CD4-positive, alpha-beta T cell treated with Interleukin-17A for 1 hour (primary cell): Measurements from ENCODE around the gene CTSE.
"Not testable (repeated sequence)": the region's sequence is repeated elsewhere in the genome, so short reads cannot be mapped to it uniquely, and the experiment has no call there.

ENCODE experiments used
- DNase-seq: peaks from one replicate; pipeline ENCODE4 v3.0.0-alpha.2; 2020

The CTSE gene

GRCh38 chr1:206013026-206013795 is 10.5 kb downstream of the CTSE start:
- DNase-seq: no peak

- DNase-seq: peak; percentile 54
Measured at GRCh38 chr1:206012086-206012859, 11.4 kb downstream of the CTSE start.

- no peak for DNase-seq
Measured at GRCh38 chr1:206011057-206011456, 12.6 kb downstream of the CTSE start.

- DNase-seq: no peak
Measured at GRCh38 chr1:206010060-206010459, 13.6 kb downstream of the CTSE start.

- DNase-seq: no peak
Measured at GRCh38 chr1:206006946-206007345, 16.7 kb downstream of the CTSE start.

GRCh38 chr1:206005778-206006180 is 17.9 kb downstream of the CTSE start:
- DNase-seq: no peak

- no peak for DNase-seq
Measured at GRCh38 chr1:206005234-206005633, 18.5 kb downstream of the CTSE start.

GRCh38 chr1:206004826-206005225 is 18.9 kb downstream of the CTSE start:
- no peak for DNase-seq

GRCh38 chr1:206003854-206004800 is 19.6 kb downstream of the CTSE start:
- no peak for DNase-seq

GRCh38 chr1:206002871-206003801 is 20.6 kb downstream of the CTSE start, which contains the start of gene RAB7B:
RAB7B (minus strand) TSS chr1:206003395; CDS start chr1:205994135, 9,260 bp downstream.
- DNase-seq: no peak

GRCh38 chr1:206002160-206002559 is 21.5 kb downstream of the CTSE start:
- DNase-seq: no peak

GRCh38 chr1:206001476-206001888 is 22.2 kb downstream of the CTSE start:
- no peak for DNase-seq

- DNase-seq: no peak
Measured at GRCh38 chr1:206000641-206001339, 22.9 kb downstream of the CTSE start.

- DNase-seq: no peak
Measured at GRCh38 chr1:205998457-205999241, 25.0 kb downstream of the CTSE start.

GRCh38 chr1:205996641-205997040 is 27.1 kb downstream of the CTSE start:
- DNase-seq: not testable (repeated sequence)

GRCh38 chr1:205994346-205994745 is 29.3 kb downstream of the CTSE start:
- DNase-seq: no peak

- no peak for DNase-seq
Measured at GRCh38 chr1:205993068-205993467, 30.6 kb downstream of the CTSE start.

- no peak for DNase-seq
Measured at GRCh38 chr1:205992218-205992882, 31.3 kb downstream of the CTSE start.

GRCh38 chr1:205991237-205991636 is 32.5 kb downstream of the CTSE start:
- DNase-seq: no peak

- DNase-seq: no peak
Measured at GRCh38 chr1:205990226-205990625, 33.5 kb downstream of the CTSE start.
